Thyroid gland (tissue), 4 donors: ENCODE results near the gene CRYGN. TPM values are rescaled to one million over a fixed set of nuclear protein-coding genes. Genes with fewer than 3 reads are reported as not detected.
A peak's percentile ranks its signal among the peaks of the same experiment; 100 is the strongest.

Experiments used
- DNase-seq, 2 donors: peaks; one replicate each; pipeline ENCODE4 v3.0.0-alpha.2; 2019
- H3K27ac ChIP-seq, 3 donors: fragments of 200-600 bp; sonication (generic); 1 replicate in 2 of 3; 2 replicates in 1 of 3; pipeline ENCODE4 v1.5.1; 2016 to 2019; ENCODE audit warnings: mild to moderate bottlenecking in 1 of 3, moderate library complexity in 1 of 3
- H3K27me3 ChIP-seq: fragments of 200-600 bp; sonication (generic); one replicate; pipeline ENCODE4 v1.5.1; 2019
- H3K36me3 ChIP-seq, 2 donors: fragments of 200-600 bp; sonication (generic); one replicate each; pipeline ENCODE4 v1.5.1; 2016 to 2019
- H3K4me1 ChIP-seq, 2 donors: fragments of 200-600 bp; sonication (generic); one replicate each; pipeline ENCODE4 v1.5.1; 2017 to 2019
- H3K4me3 ChIP-seq, 3 donors: fragments of 200-600 bp; sonication (generic); replicated peaks in 1 of 3; 1 replicate in 2 of 3; 2 replicates in 1 of 3; pipeline ENCODE4 v1.5.1; 2016; ENCODE audit warnings: mild to moderate bottlenecking in 1 of 3
- H3K9me3 ChIP-seq: fragments of 200-600 bp; sonication (generic); one replicate; pipeline ENCODE4 v1.5.1; 2017
- POLR2A ChIP-seq, 2 donors: fragments of 450-650 bp; IDR thresholded peaks; one replicate each; pipeline ENCODE4 v1.6.1; 2017; ENCODE audit warnings: antibody characterized with exemption in 2 of 2, mild to moderate bottlenecking in 2 of 2, moderate library complexity in 1 of 2
- WGBS, 2 donors: methylation state at CpG; one replicate each; pipeline ENCODE4 v1.1.5; 2017; 5-methylcytosine and 5-hydroxymethylcytosine counted together
- intact Hi-C: fragments of 100-400 bp; cut with DNase I; formaldehyde crosslinking; loops from one replicate; pipeline ENCODE4 v1.15.1; 2023
- total RNA-seq, 4 donors: library from RNA; depleted of rRNA; stranded (reverse); fragments of >200 nt; gene quantifications; one replicate each; pipeline ENCODE4 v1.2.3, GENCODE V29; 2016
- TF ChIP-seq, protein P1 (sequence below), 6 experiments: fragments of 200-600 bp in 3 of 6; fragments of 450-650 bp in 3 of 6; sonication (generic) in 3 of 6; IDR thresholded peaks; one replicate each; pipeline ENCODE4 v1.5.1; 2016 to 2019; ENCODE audit warnings: antibody characterized with exemption in 6 of 6, mild to moderate bottlenecking in 2 of 6, inconsistent platforms in 1 of 6, moderate library complexity in 1 of 6

CRYGN gene
- total RNA-seq, 4 donors from 2014 or later = 16.4 to 45.5 (median 24.5) TPM

DNA sequence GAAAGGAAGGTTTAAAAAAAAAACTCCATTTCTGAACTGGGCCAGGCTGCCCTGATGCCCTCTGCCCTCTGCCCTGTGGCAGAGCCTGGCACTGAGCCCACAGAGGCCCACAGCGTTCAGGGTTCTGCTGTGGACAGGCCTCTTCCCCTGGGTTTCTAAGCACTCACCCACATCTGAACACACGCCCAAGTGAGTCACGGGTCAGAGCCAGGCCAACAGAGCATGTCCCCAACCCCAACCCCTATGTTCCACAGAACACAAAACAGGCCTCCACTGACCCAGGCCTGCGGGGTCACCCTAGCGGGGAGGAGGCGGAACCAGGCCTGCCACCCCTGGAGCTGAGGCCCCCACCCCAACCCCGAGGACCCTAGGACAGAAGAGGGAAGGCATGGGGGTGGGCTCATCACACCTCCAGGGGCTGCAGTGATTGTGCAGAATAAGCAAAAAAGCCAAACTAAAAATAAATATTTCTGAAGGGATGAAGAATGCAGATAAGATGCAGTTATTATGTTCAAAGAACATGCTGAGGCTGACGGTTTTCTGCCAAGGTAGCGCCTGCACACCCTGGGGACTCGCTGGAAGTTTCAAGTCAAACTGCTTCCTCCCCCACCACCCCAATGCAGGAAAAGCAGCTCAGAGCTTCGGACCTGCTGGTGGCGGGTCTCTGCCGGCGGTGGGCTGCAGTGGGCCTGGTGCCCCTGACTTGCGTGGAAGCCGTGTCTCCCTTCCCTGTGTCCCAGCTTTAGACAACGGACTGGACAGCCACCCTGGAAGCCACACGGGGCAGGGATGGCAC lies 35.5 kb downstream of the CRYGN start:
- Histone ChIP-seq H3K4me1 (peaks cover 26 to 29% of the 10 kb centered on the region in 2 donors), H3K9me3 (no peaks in the 10 kb centered on the region), H3K36me3 (no peaks in the 10 kb centered on the region), H3K27me3 (no peaks in the 10 kb centered on the region), H3K4me3 (no peak overlapping the region), H3K27ac (peak overlapping the region in 2 of 3 donors; percentile 46 to 60)
- 55 to 71% methylated on average over 17 to 18 of the region's 18 CpGs for WGBS, 2 donors
- peak; percentile 59 to 62 for DNase-seq
- intact Hi-C loops = loop anchor here (5.0 kb wide), 1 partner anchor 32 kb away; no protein-coding TSS in a partner anchor
- TF ChIP-seq POLR2A (IDR thresholded peaks at IDR 0.05) = no peak
- TF ChIP-seq, protein P1, sequence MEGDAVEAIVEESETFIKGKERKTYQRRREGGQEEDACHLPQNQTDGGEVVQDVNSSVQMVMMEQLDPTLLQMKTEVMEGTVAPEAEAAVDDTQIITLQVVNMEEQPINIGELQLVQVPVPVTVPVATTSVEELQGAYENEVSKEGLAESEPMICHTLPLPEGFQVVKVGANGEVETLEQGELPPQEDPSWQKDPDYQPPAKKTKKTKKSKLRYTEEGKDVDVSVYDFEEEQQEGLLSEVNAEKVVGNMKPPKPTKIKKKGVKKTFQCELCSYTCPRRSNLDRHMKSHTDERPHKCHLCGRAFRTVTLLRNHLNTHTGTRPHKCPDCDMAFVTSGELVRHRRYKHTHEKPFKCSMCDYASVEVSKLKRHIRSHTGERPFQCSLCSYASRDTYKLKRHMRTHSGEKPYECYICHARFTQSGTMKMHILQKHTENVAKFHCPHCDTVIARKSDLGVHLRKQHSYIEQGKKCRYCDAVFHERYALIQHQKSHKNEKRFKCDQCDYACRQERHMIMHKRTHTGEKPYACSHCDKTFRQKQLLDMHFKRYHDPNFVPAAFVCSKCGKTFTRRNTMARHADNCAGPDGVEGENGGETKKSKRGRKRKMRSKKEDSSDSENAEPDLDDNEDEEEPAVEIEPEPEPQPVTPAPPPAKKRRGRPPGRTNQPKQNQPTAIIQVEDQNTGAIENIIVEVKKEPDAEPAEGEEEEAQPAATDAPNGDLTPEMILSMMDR (IDR thresholded peaks at IDR 0.05) = no peak

DNA sequence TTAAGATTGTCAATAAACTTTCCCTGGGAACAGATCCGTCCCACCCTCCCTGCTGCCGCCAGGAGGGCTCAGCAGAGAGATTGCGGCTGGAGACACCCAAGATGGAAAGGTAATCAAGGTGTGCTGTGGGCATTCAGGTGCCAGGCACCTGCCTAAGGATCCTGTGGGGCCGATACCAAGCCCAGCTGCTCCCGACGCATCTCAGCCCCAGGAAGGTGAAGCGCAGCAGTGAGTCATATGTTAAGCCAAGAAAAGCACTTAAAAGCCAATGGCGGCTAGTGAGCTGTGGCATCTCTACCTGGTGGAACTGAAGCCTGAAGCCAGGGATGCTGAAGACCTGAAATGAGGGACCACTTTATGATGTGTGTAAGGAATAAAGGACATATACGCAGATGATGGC lies 36.2 kb downstream of the CRYGN start:
- intact Hi-C loops = no loop called here
- Histone ChIP-seq H3K27ac (peak overlapping the region; percentile 43 to 60 (median 44)), H3K4me1 (peaks cover 26 to 29% of the 10 kb centered on the region in 2 donors), H3K4me3 (no peak overlapping the region), H3K27me3 (no peaks in the 10 kb centered on the region), H3K36me3 (no peaks in the 10 kb centered on the region), H3K9me3 (no peaks in the 10 kb centered on the region)
- 53 to 59% methylated on average over 9 of the region's 9 CpGs for WGBS, 2 donors
- no peak for TF ChIP-seq POLR2A (IDR thresholded peaks at IDR 0.05)
- peak; percentile 55 to 62 for DNase-seq

DNA sequence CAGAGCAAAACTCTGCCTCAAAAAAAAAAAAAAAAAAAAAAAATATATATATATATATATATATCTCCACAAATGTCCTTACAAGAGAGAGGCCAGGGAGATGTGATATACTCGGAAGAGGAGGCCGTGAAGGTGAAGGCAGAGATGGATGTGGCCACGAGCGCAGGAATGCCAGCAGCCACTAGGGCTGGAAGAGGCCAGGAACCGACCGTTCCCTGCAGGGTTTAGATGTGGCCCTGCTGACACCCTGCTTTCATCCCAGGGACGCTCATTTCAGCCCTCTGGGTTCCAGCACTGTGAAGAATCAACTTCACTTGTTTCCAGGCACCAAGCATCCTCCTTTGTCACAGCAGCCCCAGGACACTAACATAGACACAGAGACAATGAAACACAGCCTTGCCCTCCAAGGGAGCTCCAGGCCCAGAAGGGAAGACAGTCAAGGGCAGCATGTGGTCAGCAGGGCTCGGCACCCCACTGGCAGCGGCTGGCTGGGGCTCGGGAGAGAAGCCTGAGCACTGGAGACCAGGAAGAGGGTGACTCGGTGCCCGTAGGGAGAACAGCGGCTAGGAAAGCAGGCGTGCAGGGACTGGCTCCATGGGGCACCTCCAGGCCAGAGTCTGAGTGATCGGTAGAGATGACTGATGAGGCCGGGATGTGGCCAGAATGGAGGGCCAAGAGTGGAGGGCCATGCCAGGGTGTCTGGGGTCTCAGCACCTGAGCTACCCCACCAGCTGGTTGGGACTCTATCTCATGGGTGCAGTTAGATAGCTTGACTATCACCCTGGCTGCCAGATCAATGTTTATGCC lies 37.7 kb downstream of the CRYGN start:
- 97% methylated on average over 16 of the region's 16 CpGs for WGBS, 2 donors
- no peak for DNase-seq
- H3K27ac ChIP-seq = no peak overlapping the region

DNA sequence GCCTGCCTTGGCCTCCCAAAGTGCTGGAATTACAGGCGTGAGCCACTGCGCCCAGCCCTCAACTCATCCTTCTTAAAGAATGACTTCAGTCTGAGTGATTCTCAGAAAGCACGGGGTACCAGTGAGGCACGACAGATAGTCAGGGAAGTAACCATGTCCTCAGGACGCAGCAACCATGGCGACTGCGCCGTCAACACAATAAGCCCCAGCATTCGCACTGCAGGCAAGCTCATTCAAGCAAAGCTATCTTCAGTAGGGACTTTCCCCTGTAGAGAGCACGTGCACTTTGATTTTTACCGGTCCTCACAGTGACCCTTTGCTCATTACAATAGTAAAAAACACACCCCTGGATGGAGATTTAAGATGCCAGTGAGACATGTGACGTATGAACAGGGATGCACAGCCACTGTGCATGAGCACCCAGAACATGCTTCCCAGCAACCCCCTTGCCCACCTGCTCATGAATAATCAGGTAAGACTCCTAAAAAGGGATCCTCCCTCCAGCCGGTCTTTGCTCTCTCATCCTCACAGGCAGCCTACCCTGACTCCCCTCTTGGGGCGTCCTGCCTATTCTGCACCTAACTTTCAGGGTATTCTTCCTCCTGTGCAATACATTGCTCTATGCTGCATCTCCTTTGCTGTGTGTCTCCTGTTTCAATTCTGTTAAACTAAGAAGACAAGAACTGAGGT lies 39.2 kb downstream of the CRYGN start:
- WGBS, 2 donors = 73 to 79% methylated on average over 14 of the region's 14 CpGs
- TF ChIP-seq, protein P1 (IDR thresholded peaks at IDR 0.05) = no peak
- no peak for TF ChIP-seq POLR2A (IDR thresholded peaks at IDR 0.05)
- intact Hi-C loops = no loop called here
- DNase-seq = no peak
- Histone ChIP-seq H3K36me3 (no peaks in the 10 kb centered on the region), H3K9me3 (no peaks in the 10 kb centered on the region), H3K27me3 (no peaks in the 10 kb centered on the region), H3K4me1 (peaks cover 22 to 26% of the 10 kb centered on the region in 2 donors), H3K4me3 (no peak overlapping the region), H3K27ac (no peak overlapping the region)

More for the DNA sequence above, 37.7 kb downstream of the CRYGN start:
- TF ChIP-seq POLR2A (IDR thresholded peaks at IDR 0.05) = no peak
- TF ChIP-seq, protein P1 (IDR thresholded peaks at IDR 0.05) = no peak
- H3K36me3 ChIP-seq = no peaks in the 10 kb centered on the region
- H3K4me3 ChIP-seq = no peak overlapping the region
- H3K9me3 ChIP-seq = no peaks in the 10 kb centered on the region
- intact Hi-C loops = no loop called here
- H3K4me1 ChIP-seq = peaks cover 22 to 23% of the 10 kb centered on the region in 2 donors
- no peaks in the 10 kb centered on the region for H3K27me3 ChIP-seq

DNA sequence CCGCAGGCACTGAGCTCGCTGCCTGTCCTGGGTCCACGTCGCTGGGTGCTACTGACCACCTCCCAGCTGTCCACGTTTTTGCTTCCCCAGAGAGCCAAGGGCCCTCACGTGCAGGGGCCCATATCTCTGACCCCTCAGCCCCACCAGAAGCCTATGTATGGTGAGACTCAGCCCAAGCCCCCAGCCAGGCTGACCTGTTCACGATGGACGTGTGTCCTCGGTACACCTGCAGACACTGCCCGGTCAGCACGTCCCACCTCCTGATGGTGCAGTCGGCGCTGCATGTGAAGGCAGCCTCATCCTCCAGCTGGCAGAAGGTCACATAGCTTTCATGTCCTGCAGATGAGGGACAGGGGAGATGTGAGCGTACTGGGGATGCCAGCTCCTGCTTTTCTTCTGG lies 40.0 kb downstream of the CRYGN start:
- intact Hi-C loops = no loop called here
- Histone ChIP-seq H3K27me3 (no peaks in the 10 kb centered on the region), H3K4me3 (no peak overlapping the region), H3K36me3 (no peaks in the 10 kb centered on the region), H3K27ac (no peak overlapping the region), H3K9me3 (no peaks in the 10 kb centered on the region), H3K4me1 (peaks cover 20 to 23% of the 10 kb centered on the region in 2 donors)
- 88 to 95% methylated on average over 12 to 14 of the region's 14 CpGs for WGBS, 2 donors
- no peak for DNase-seq
- TF ChIP-seq, protein P1 (IDR thresholded peaks at IDR 0.05) = no peak
- TF ChIP-seq POLR2A (IDR thresholded peaks at IDR 0.05) = no peak
